GM12891 (cell line): Measurements from ENCODE around the gene TWIST1.

Experiments used
- DNase-seq: peaks from one replicate; pipeline ENCODE4 v3.0.0; 2011; ENCODE audit warnings: low spot score; ENCODE audit not compliant: insufficient read length
- FAIRE-seq: peaks from 2 replicates; lab custom pipeline; 2011; peaks lifted over from hg19 to GRCh38; lab: Jason Lieb, UNC
- PAX5 ChIP-seq: IDR thresholded peaks from 2 replicates; pipeline ENCODE4 v1.6.1; 2011; ENCODE audit warnings: low read length, moderate library complexity, mild to moderate bottlenecking; ENCODE audit not compliant: insufficient read depth, severe bottlenecking
- POLR2A ChIP-seq: IDR thresholded peaks from 2 replicates; pipeline ENCODE4 v1.6.1; 2011; ENCODE audit warnings: low read depth, low read length, control low read depth
- POLR2AphosphoS5 ChIP-seq: IDR thresholded peaks from 2 replicates; pipeline ENCODE4 v1.6.1; 2011; ENCODE audit warnings: low read depth, low read length, control low read depth
- POU2F2 ChIP-seq: IDR thresholded peaks from 2 replicates; pipeline ENCODE4 v1.6.1; 2011; ENCODE audit warnings: low read depth, mild to moderate bottlenecking, control low read depth, low read length, moderate library complexity
- SPI1 ChIP-seq: IDR thresholded peaks from 2 replicates; pipeline ENCODE4 v1.6.1; 2011; ENCODE audit warnings: low read depth, low read length, control low read depth
- TAF1 ChIP-seq: IDR thresholded peaks from 2 replicates; pipeline ENCODE4 v1.6.1; 2011; ENCODE audit warnings: low read depth, low read length, control low read depth

The TWIST1 gene

GRCh38 chr7:19114551-19114855 is 2.9 kb downstream of the TWIST1 start:
- FAIRE-seq (no peak), DNase-seq (no peak)
- no peak for TF ChIP-seq TAF1
- no peak for TF ChIP-seq PAX5
- TF ChIP-seq SPI1: no peak
- no peak for TF ChIP-seq POLR2A
- TF ChIP-seq POU2F2: no peak
- TF ChIP-seq POLR2AphosphoS5: no peak

- FAIRE-seq (no peak), DNase-seq (no peak)
- TF ChIP-seq SPI1 (no peak), POU2F2 (no peak), TAF1 (no peak), POLR2A (no peak), PAX5 (no peak)
Measured at GRCh38 chr7:19113855-19114550, 3.4 kb downstream of the TWIST1 start.

- no peak for FAIRE-seq
Measured at GRCh38 chr7:19113002-19113350, 4.5 kb downstream of the TWIST1 start.

GRCh38 chr7:19112274-19113001 is 5.0 kb downstream of the TWIST1 start:
- FAIRE-seq: no peak
- no peak for DNase-seq
- TF ChIP-seq SPI1 (no peak), TAF1 (no peak), POLR2A (no peak), PAX5 (no peak), POU2F2 (no peak), POLR2AphosphoS5 (no peak)

More at GRCh38 chr7:19113002-19113350, 4.5 kb downstream of the TWIST1 start:
- TF ChIP-seq POU2F2 (no peak), PAX5 (no peak), SPI1 (no peak), POLR2A (no peak), TAF1 (no peak), POLR2AphosphoS5 (no peak)
- no peak for DNase-seq

GRCh38 chr7:19111474-19112273 is 5.8 kb downstream of the TWIST1 start:
- DNase-seq: no peak
- TF ChIP-seq POLR2A (no peak), POLR2AphosphoS5 (no peak), SPI1 (no peak)
- no peak for FAIRE-seq

GRCh38 chr7:19110776-19111175 is 6.7 kb downstream of the TWIST1 start:
- no peak for FAIRE-seq
- no peak for TF ChIP-seq PAX5
- no peak for TF ChIP-seq POLR2A
- TF ChIP-seq POLR2AphosphoS5: no peak
- TF ChIP-seq TAF1: no peak
- no peak for TF ChIP-seq SPI1
- no peak for TF ChIP-seq POU2F2
- DNase-seq: no peak

GRCh38 chr7:19110026-19110730 is 7.3 kb downstream of the TWIST1 start:
- FAIRE-seq: no peak
- TF ChIP-seq TAF1: no peak
- TF ChIP-seq POLR2A: no peak
- TF ChIP-seq PAX5: no peak
- no peak for DNase-seq

- no peak for FAIRE-seq
- DNase-seq: no peak
Measured at GRCh38 chr7:19109000-19109946, 8.2 kb downstream of the TWIST1 start.

More at GRCh38 chr7:19109000-19109946, 8.2 kb downstream of the TWIST1 start:
- no peak for TF ChIP-seq POLR2A
- TF ChIP-seq SPI1: no peak
- TF ChIP-seq PAX5: no peak
- TF ChIP-seq TAF1: no peak
- no peak for TF ChIP-seq POLR2AphosphoS5
- no peak for TF ChIP-seq POU2F2
